ENCODE data around the gene TIMM23.
"Not testable (repeated sequence)": the region's sequence is repeated elsewhere in the genome, so short reads cannot be mapped to it uniquely, and the experiment has no call there.

GRCh38 chr10:45931305-45931704 lies 41.0 kb upstream of the TIMM23 start:
- not testable (repeated sequence) for TF ChIP-seq SPI1 (IDR thresholded peaks at IDR 0.05; ENCODE audit: low read depth, low read length); POLR2A (IDR thresholded peaks at IDR 0.05; ENCODE audit: low read depth, low read length); TAF1 (IDR thresholded peaks at IDR 0.05; ENCODE audit: low read depth, low read length); PAX5 (IDR thresholded peaks at IDR 0.05; ENCODE audit: insufficient read depth, low read length, severe bottlenecking); POLR2AphosphoS5 (IDR thresholded peaks at IDR 0.05; ENCODE audit: low read depth, low read length)

Data from GM12891 (cell line).